ENCODE data around the gene AGAP1. TPM values are rescaled to one million over a fixed set of nuclear protein-coding genes. Genes with fewer than 3 reads are reported as not detected.

Gene AGAP1
- total RNA-seq, 2 experiments from 2014 or later: not detected

GRCh38 chr2:236161082-236161462 lies 667.2 kb downstream of the AGAP1 start:
- Histone ChIP-seq H3K4me2 (ENCODE audit: low read length) (no peak overlapping the region), H3K9me2 (ENCODE audit: insufficient read depth, low read length) (no peaks in the 10 kb centered on the region), H3K36me3 (ENCODE audit: insufficient read depth, low read length) (no peaks in the 10 kb centered on the region), H3K4me1 (ENCODE audit: insufficient read depth, low read length, poor library complexity, severe bottlenecking) (no peaks in the 10 kb centered on the region), H2AFZ (ENCODE audit: low read length) (no peak overlapping the region), H3K4me3 (ENCODE audit: low read depth, low read length, poor library complexity, severe bottlenecking) (no peak overlapping the region), H3K27ac (ENCODE audit: low read depth, low read length, poor library complexity, severe bottlenecking) (no peak overlapping the region), H3K79me2 (ENCODE audit: insufficient read depth, low read depth, low read length) (no peaks in the 10 kb centered on the region), H3K9me3 (ENCODE audit: low read length) (no peaks in the 10 kb centered on the region), H4K20me1 (ENCODE audit: insufficient read depth, low read length) (no peaks in the 10 kb centered on the region)
- no TSS peak for BruUV-seq (replicated peaks)
- ChIA-PET CTCF (ENCODE audit: unreplicated experiment) (no interaction called here), POLR2A (no interaction called here)
- DNase-seq (ENCODE audit: low spot score): no peak
- TF ChIP-seq EZH2phosphoT487 (IDR thresholded peaks at IDR 0.05; ENCODE audit: borderline replicate concordance, low read depth, low read length): no peak
- TF ChIP-seq CTCF (conservative IDR thresholded peaks at IDR 0.05; ENCODE audit: low read length): no peak
- intact Hi-C loops (cut with micrococcal nuclease; ENCODE audit: unreplicated experiment): no loop called here

GRCh38 chr2:236161531-236161930 lies 667.7 kb downstream of the AGAP1 start:
- Histone ChIP-seq H3K9me2 (ENCODE audit: insufficient read depth, low read length) (no peaks in the 10 kb centered on the region), H3K27ac (ENCODE audit: low read depth, low read length, poor library complexity, severe bottlenecking) (no peak overlapping the region), H3K4me3 (ENCODE audit: low read depth, low read length, poor library complexity, severe bottlenecking) (no peak overlapping the region), H3K4me1 (ENCODE audit: insufficient read depth, low read length, poor library complexity, severe bottlenecking) (no peaks in the 10 kb centered on the region), H3K4me2 (ENCODE audit: low read length) (no peak overlapping the region), H3K36me3 (ENCODE audit: insufficient read depth, low read length) (no peaks in the 10 kb centered on the region), H3K9me3 (ENCODE audit: low read length) (no peaks in the 10 kb centered on the region), H2AFZ (ENCODE audit: low read length) (no peak overlapping the region), H3K79me2 (ENCODE audit: insufficient read depth, low read depth, low read length) (no peaks in the 10 kb centered on the region), H4K20me1 (ENCODE audit: insufficient read depth, low read length) (no peaks in the 10 kb centered on the region)
- TF ChIP-seq EZH2phosphoT487 (IDR thresholded peaks at IDR 0.05; ENCODE audit: borderline replicate concordance, low read depth, low read length) (no peak), CTCF (conservative IDR thresholded peaks at IDR 0.05; ENCODE audit: low read length) (no peak)
- no TSS peak for BruUV-seq (replicated peaks)
- DNase-seq (ENCODE audit: low spot score): no peak
- POLR2A ChIA-PET: no interaction called here
- CTCF ChIA-PET (ENCODE audit: unreplicated experiment): no interaction called here
- intact Hi-C loops (cut with micrococcal nuclease; ENCODE audit: unreplicated experiment): no loop called here

- intact Hi-C loops (cut with micrococcal nuclease; ENCODE audit: unreplicated experiment): no loop called here
- Histone ChIP-seq H4K20me1 (ENCODE audit: insufficient read depth, low read length) (no peaks in the 10 kb centered on the region), H3K4me2 (ENCODE audit: low read length) (no peak overlapping the region), H3K4me3 (ENCODE audit: low read depth, low read length, poor library complexity, severe bottlenecking) (no peak overlapping the region), H3K9me2 (ENCODE audit: insufficient read depth, low read length) (no peaks in the 10 kb centered on the region), H3K36me3 (ENCODE audit: insufficient read depth, low read length) (no peaks in the 10 kb centered on the region), H3K4me1 (ENCODE audit: insufficient read depth, low read length, poor library complexity, severe bottlenecking) (no peaks in the 10 kb centered on the region), H3K9me3 (ENCODE audit: low read length) (no peaks in the 10 kb centered on the region), H2AFZ (ENCODE audit: low read length) (no peak overlapping the region), H3K27ac (ENCODE audit: low read depth, low read length, poor library complexity, severe bottlenecking) (no peak overlapping the region), H3K79me2 (ENCODE audit: insufficient read depth, low read depth, low read length) (no peaks in the 10 kb centered on the region)
- BruUV-seq (replicated peaks): no TSS peak
- ChIA-PET CTCF (ENCODE audit: unreplicated experiment) (interaction anchor here (0.5 kb wide), 1 partner anchor 26 kb away, joined by 5 read pairs; no protein-coding TSS in a partner anchor), POLR2A (no interaction called here)
- TF ChIP-seq CTCF (conservative IDR thresholded peaks at IDR 0.05; ENCODE audit: low read length) (no peak), EZH2phosphoT487 (IDR thresholded peaks at IDR 0.05; ENCODE audit: borderline replicate concordance, low read depth, low read length) (no peak)
- no peak for DNase-seq (ENCODE audit: low spot score)
These were observed 668.4 kb downstream of the AGAP1 start for GRCh38 chr2:236162031-236162845.

Measured in OCI-LY7 (cell line).